HCT116 (cell line): Measurements from ENCODE around the gene GRIN2A. TPM values are rescaled to one million over a fixed set of nuclear protein-coding genes. Genes with fewer than 3 reads are reported as not detected.

Source experiments
- ATAC-seq: fragments of 200-7000 bp; cut with Tn5 transposase; 2 replicates; pipeline ENCODE4 v1.9.1; 2020; ENCODE audit warnings: mild to moderate bottlenecking, moderate library complexity
- BruUV-seq: library from RNA; stranded (reverse); fragments of 400-500 nt; replicated peaks from 2 replicates; lab custom pipeline; 2021; lab: Mats Ljungman, UMichigan
- CTCF ChIA-PET: fragments of 300-600 bp; sonication (Branson Sonifier 250); formaldehyde crosslinking; loops from one replicate; lab custom pipeline; 2021; ENCODE audit warnings: antibody characterized with exemption; lab: Charles Lee
- POLR2A ChIA-PET: fragments of 300-600, 350-600 bp; sonication (Branson Sonifier 250); formaldehyde crosslinking; loops from one replicate; lab custom pipeline; 2021; ENCODE audit warnings: antibody characterized with exemption; lab: Charles Lee
- RAD21 ChIA-PET, 2 experiments: fragments of 300-600 bp; sonication (Branson Sonifier 250); formaldehyde crosslinking; loops; one replicate each; lab custom pipeline; 2023; ENCODE audit warnings: low total read pairs in 2 of 2; ENCODE audit not compliant: uncharacterized antibody in 2 of 2, unreplicated experiment in 2 of 2, low non-redundant PET in 1 of 2; lab: Charles Lee
- DNase-seq: peaks from one replicate; pipeline ENCODE4 v3.0.0-alpha.2; 2010; ENCODE audit warnings: low read depth, low spot score
- H2AFZ ChIP-seq: fragments of 200-600 bp; shearing (Covaris generic), sonication (generic); 2 replicates; pipeline ENCODE4 v1.6.1; 2017; ENCODE audit warnings: low read depth, mixed run types, mixed read lengths, antibody characterized with exemption, low read length; ENCODE audit not compliant: poor library complexity, severe bottlenecking
- H3K27ac ChIP-seq: 2 replicates; pipeline ENCODE4 v1.5.1; 2012; ENCODE audit warnings: low read depth, low read length
- H3K27me3 ChIP-seq: fragments of 200-600 bp; sonication (generic); 2 replicates; pipeline ENCODE4 v1.6.1; 2016; ENCODE audit warnings: mixed run types, low read length, mixed read lengths; ENCODE audit not compliant: insufficient read depth
- H3K36me3 ChIP-seq, 2 experiments: fragments of 200-500 bp in 1 of 2; fragments of 200-600 bp in 1 of 2; sonication (Bioruptor generic) in 1 of 2; sonication (generic) in 1 of 2; 2 replicates each; pipeline versions ENCODE4 v1.5.1 to v1.6.1; 2014 to 2016; ENCODE audit warnings: low read length in 2 of 2, inconsistent platforms in 1 of 2, mixed read lengths in 1 of 2, mixed run types in 1 of 2; ENCODE audit not compliant: insufficient read depth in 2 of 2, control insufficient read depth in 1 of 2
- H3K4me1 ChIP-seq, 2 experiments: fragments of 200-600 bp in 1 of 2; sonication (generic) in 1 of 2; 2 replicates each; pipeline versions ENCODE4 v1.5.1 to v1.6.1; 2012 to 2017; ENCODE audit warnings: low read length in 2 of 2, inconsistent platforms in 1 of 2, mild to moderate bottlenecking in 1 of 2, mixed read lengths in 1 of 2, mixed run types in 1 of 2, moderate library complexity in 1 of 2; ENCODE audit not compliant: insufficient read depth in 2 of 2, control insufficient read depth in 1 of 2
- H3K4me2 ChIP-seq: fragments of 200-600 bp; sonication (generic); 2 replicates; pipeline ENCODE4 v1.6.1; 2017; ENCODE audit warnings: mixed run types, low read length, mixed read lengths
- H3K4me3 ChIP-seq, 2 experiments: fragments of 200-600 bp in 1 of 2; sonication (generic) in 1 of 2; replicated peaks in 1 of 2; 2 replicates each; pipeline ENCODE4 v1.5.1; 2011 to 2016; ENCODE audit warnings: low read length in 2 of 2, control low read depth in 1 of 2, low read depth in 1 of 2, mild to moderate bottlenecking in 1 of 2, mixed read lengths in 1 of 2, mixed run types in 1 of 2
- H3K79me2 ChIP-seq: fragments of 200-600 bp; sonication (generic); 2 replicates; pipeline ENCODE4 v1.6.1; 2017; ENCODE audit warnings: mild to moderate bottlenecking, mixed run types, low read length, moderate library complexity, mixed read lengths; ENCODE audit not compliant: insufficient read depth
- H3K9ac ChIP-seq: fragments of 200-600 bp; sonication (generic); 2 replicates; pipeline ENCODE4 v1.6.1; 2016; ENCODE audit warnings: low read length, mixed read lengths
- H3K9me2 ChIP-seq: fragments of 200-600 bp; sonication (generic), shearing (Covaris generic); 2 replicates; pipeline ENCODE4 v1.6.1; 2017; ENCODE audit warnings: mixed run types, mild to moderate bottlenecking, moderate library complexity; ENCODE audit not compliant: insufficient read depth
- H3K9me3 ChIP-seq, 2 experiments: fragments of 200-500 bp in 1 of 2; fragments of 200-600 bp in 1 of 2; sonication (Bioruptor generic) in 1 of 2; sonication (generic) in 1 of 2; 2 replicates each; pipeline ENCODE4 v1.6.1; 2014 to 2017; ENCODE audit warnings: low read length in 2 of 2, mixed read lengths in 2 of 2, inconsistent platforms in 1 of 2, low read depth in 1 of 2, mild to moderate bottlenecking in 1 of 2, mixed run types in 1 of 2, moderate library complexity in 1 of 2; ENCODE audit not compliant: control insufficient read depth in 1 of 2, insufficient read depth in 1 of 2
- H4K20me1 ChIP-seq: fragments of 200-600 bp; sonication (generic), shearing (Covaris generic); 2 replicates; pipeline ENCODE4 v1.6.1; 2017; ENCODE audit warnings: mixed run types, mild to moderate bottlenecking, moderate library complexity; ENCODE audit not compliant: insufficient read depth
- EZH2phosphoT487 ChIP-seq: fragments of 200-600 bp; IDR thresholded peaks from 2 replicates; pipeline ENCODE4 v1.6.1; 2018; ENCODE audit warnings: antibody characterized with exemption, borderline replicate concordance
- FOSL1 ChIP-seq: IDR thresholded peaks from 2 replicates; pipeline ENCODE4 v1.6.1; 2012; ENCODE audit warnings: low read depth
- JUND ChIP-seq: IDR thresholded peaks from 2 replicates; pipeline ENCODE4 v1.6.1; 2012
- MAX ChIP-seq: IDR thresholded peaks from 2 replicates; pipeline ENCODE4 v1.6.1; 2012
- POLR2AphosphoS5 ChIP-seq: IDR thresholded peaks from 2 replicates; pipeline ENCODE4 v1.6.1; 2011; ENCODE audit warnings: mild to moderate bottlenecking, low read depth, low read length, moderate library complexity
- RAD21 ChIP-seq: IDR thresholded peaks from 2 replicates; pipeline ENCODE4 v1.6.1; 2012; ENCODE audit warnings: low read depth, mild to moderate bottlenecking
- SRF ChIP-seq: IDR thresholded peaks from 2 replicates; pipeline ENCODE4 v1.6.1; 2012; ENCODE audit warnings: low read depth
- YY1 ChIP-seq: IDR thresholded peaks from 2 replicates; pipeline ENCODE4 v1.6.1; 2011; ENCODE audit warnings: low read length, low read depth, moderate library complexity, mild to moderate bottlenecking; ENCODE audit not compliant: insufficient replicate concordance; ENCODE audit errors: extremely low read depth
- ZBTB33 ChIP-seq: IDR thresholded peaks from 2 replicates; pipeline ENCODE4 v1.6.1; 2011; ENCODE audit warnings: mild to moderate bottlenecking, low read length, moderate library complexity; ENCODE audit not compliant: insufficient replicate concordance; ENCODE audit errors: extremely low read depth
- ZFX ChIP-seq: fragments of 450-650 bp; IDR thresholded peaks from 2 replicates; pipeline ENCODE4 v1.6.1; 2017
- intact Hi-C: fragments of 100-400 bp; cut with micrococcal nuclease; formaldehyde crosslinking; loops from 2 replicates; pipeline ENCODE4 v1.10.0; 2022
- total RNA-seq: library from RNA; stranded (reverse); gene quantifications from one replicate; pipeline ENCODE4 v1.2.1, GENCODE V29; 2021; ENCODE audit not compliant: unreplicated experiment
- TF ChIP-seq, protein P1 (sequence below): IDR thresholded peaks from 2 replicates; pipeline ENCODE4 v1.6.1; 2012; ENCODE audit warnings: low read depth

Gene GRIN2A
- total RNA-seq, 1 experiment from 2014 or later = 0.02 TPM

DNA sequence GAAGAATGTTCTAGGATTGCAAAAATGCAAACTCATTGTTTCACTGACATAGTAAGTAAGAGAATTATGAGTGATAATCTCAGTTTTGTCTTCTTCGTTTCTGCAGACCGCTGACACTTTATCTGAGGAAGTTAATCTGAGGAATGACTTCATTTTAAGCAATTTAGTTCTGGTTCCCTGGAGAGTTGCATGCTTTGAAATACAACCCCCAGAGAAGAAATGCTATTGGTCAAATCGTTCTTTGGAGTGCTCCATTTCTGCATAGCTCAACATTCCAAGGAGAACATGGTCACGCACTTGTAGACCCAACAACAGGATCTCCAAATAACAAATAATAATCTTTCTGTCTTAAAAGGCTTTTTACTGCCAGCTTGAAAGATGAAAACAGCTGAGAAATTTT, 427.1 kb downstream of the GRIN2A start:
- no peak for TF ChIP-seq RAD21
- TF ChIP-seq ZBTB33 = no peak
- TF ChIP-seq JUND = no peak
- no peak for TF ChIP-seq SRF
- TF ChIP-seq FOSL1 = no peak
- no peak for TF ChIP-seq POLR2AphosphoS5
- Histone ChIP-seq H3K79me2 (no peaks in the 10 kb centered on the region), H4K20me1 (no peaks in the 10 kb centered on the region), H3K9ac (no peak overlapping the region), H2AFZ (no peak overlapping the region), H3K4me1 (no peaks in the 10 kb centered on the region), H3K4me3 (no peak overlapping the region), H3K4me2 (no peak overlapping the region), H3K36me3 (no peaks in the 10 kb centered on the region), H3K27ac (no peak overlapping the region), H3K9me2 (no peaks in the 10 kb centered on the region), H3K9me3 (no peaks in the 10 kb centered on the region), H3K27me3 (peaks cover 18% of the 10 kb centered on the region)
- BruUV-seq = no TSS peak
- ATAC-seq (no peak), DNase-seq (no peak)
- intact Hi-C loops = no loop called here
- ChIA-PET POLR2A (no interaction called here), RAD21 (no interaction called here), CTCF (no interaction called here)

DNA sequence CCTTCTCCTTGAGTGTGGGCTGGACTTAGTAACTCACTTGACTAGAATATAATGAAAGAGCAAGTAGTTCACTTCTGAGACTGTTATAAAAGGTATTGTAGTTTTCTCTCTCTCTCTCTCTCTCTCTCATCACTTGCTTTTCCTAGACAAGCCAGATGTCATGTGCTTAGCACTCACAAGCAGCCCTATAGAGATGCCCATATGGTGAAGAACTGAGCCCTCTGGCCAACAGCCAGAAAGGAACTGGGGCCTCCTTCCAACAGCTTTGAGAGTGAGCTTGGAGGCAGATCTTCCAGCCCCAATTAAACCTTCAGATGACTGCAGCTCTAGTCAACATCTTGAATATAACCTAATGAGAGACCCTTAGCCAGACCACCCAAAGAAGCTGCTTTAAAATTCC, 440.5 kb downstream of the GRIN2A start:
- no peaks in the 10 kb centered on the region for H3K79me2 ChIP-seq
- H3K27ac ChIP-seq = no peak overlapping the region
- no peaks in the 10 kb centered on the region for H4K20me1 ChIP-seq
- H3K9me2 ChIP-seq = no peaks in the 10 kb centered on the region
- no peaks in the 10 kb centered on the region for H3K9me3 ChIP-seq
- TF ChIP-seq EZH2phosphoT487 (no peak), YY1 (no peak), ZFX (no peak), MAX (no peak)
- TF ChIP-seq, protein P1, sequence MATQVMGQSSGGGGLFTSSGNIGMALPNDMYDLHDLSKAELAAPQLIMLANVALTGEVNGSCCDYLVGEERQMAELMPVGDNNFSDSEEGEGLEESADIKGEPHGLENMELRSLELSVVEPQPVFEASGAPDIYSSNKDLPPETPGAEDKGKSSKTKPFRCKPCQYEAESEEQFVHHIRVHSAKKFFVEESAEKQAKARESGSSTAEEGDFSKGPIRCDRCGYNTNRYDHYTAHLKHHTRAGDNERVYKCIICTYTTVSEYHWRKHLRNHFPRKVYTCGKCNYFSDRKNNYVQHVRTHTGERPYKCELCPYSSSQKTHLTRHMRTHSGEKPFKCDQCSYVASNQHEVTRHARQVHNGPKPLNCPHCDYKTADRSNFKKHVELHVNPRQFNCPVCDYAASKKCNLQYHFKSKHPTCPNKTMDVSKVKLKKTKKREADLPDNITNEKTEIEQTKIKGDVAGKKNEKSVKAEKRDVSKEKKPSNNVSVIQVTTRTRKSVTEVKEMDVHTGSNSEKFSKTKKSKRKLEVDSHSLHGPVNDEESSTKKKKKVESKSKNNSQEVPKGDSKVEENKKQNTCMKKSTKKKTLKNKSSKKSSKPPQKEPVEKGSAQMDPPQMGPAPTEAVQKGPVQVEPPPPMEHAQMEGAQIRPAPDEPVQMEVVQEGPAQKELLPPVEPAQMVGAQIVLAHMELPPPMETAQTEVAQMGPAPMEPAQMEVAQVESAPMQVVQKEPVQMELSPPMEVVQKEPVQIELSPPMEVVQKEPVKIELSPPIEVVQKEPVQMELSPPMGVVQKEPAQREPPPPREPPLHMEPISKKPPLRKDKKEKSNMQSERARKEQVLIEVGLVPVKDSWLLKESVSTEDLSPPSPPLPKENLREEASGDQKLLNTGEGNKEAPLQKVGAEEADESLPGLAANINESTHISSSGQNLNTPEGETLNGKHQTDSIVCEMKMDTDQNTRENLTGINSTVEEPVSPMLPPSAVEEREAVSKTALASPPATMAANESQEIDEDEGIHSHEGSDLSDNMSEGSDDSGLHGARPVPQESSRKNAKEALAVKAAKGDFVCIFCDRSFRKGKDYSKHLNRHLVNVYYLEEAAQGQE = no peak
- ChIA-PET CTCF (no interaction called here), RAD21 (no interaction called here), POLR2A (no interaction called here)
- H3K4me3 ChIP-seq = no peak overlapping the region
- H3K9ac ChIP-seq = no peak overlapping the region
- no peak for ATAC-seq
- H3K36me3 ChIP-seq = no peaks in the 10 kb centered on the region
- BruUV-seq = no TSS peak
- intact Hi-C loops = no loop called here
- H2AFZ ChIP-seq = no peak overlapping the region
- no peaks in the 10 kb centered on the region for H3K4me1 ChIP-seq
- no peak overlapping the region for H3K4me2 ChIP-seq
- H3K27me3 ChIP-seq = no peaks in the 10 kb centered on the region
- DNase-seq = no peak
